Amniotic stem cell (primary cell): ENCODE results near the gene COL4A4.

Source experiments
- DNase-seq: peaks from one replicate; lab custom pipeline; 2025; lab: John Stamatoyannopoulos, UW

COL4A4 gene

DNA sequence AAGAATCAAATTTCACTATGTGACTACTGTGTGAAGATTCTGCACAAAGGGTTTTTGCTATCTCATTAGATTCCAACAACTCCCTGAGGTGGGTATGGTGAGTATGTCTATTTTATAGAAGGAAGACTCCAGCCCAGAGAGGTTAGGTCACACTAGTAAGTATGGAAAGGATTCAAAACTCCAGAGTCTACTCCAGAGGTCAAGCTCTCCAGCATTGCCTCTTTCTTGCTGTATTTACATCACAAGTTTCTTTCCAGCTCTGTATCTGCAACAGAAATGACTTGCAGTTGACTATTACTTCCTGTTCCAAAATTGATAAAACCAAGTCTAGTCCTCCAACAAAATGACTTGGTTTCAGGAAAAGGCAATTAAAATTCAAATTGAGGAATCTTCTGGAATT, 2.1 kb downstream of the COL4A4 start:
- no peak for DNase-seq

DNA sequence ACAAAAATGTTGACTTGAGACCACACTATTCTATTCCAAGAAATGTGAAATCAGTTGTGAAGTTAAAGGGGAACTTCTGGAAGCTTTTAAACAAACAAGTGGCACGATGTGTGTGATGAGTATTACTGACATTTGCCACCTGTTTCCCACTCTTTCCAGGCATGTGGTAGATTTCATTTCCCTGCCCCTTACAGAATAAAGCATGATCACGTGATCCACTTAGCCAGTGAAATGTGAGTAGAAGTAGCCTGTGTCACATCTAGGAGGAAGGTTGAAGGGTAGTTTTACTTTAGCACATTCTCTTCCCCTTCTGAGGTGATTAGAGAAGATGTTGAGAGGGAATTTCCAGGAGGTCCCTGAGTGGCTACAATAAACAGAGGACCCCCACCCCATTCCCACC, 3.8 kb downstream of the COL4A4 start:
- no peak for DNase-seq

DNA sequence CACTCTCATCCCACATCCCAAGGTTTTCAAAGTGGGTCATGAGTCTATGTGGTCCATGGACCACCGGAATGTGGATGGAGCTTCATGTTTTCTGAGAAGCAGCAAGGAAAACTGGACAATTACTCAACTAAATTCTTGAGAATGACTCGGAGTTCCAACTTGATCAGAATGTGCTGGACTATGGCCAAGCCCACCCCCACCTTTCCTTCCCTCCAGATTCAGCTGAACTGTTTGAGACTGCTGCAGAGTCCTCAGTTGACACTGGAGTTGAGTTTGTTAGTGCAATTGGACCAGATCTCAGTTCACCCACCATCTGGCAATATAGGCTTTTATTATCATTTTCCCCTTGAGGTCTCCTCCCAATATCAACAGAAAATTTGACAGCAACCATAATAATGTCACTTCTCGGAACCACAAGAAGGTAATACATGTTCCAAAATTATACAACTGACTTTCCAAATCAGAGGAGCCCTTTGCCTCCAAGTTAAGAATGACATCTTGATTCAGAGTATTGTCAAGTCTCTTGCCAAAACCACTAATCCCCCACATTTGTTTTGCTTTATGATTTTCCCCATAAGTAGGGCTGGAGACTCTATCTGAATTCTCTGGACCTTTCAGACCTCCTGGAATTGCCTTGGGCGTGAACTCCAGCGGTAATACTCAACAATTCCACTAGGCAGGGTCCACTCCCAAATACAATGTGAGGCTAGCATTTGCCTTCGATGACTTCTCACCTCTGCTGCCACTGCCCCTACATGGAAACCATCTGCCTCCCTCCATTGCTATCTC, 8.8 kb downstream of the COL4A4 start:
- no peak for DNase-seq

DNA sequence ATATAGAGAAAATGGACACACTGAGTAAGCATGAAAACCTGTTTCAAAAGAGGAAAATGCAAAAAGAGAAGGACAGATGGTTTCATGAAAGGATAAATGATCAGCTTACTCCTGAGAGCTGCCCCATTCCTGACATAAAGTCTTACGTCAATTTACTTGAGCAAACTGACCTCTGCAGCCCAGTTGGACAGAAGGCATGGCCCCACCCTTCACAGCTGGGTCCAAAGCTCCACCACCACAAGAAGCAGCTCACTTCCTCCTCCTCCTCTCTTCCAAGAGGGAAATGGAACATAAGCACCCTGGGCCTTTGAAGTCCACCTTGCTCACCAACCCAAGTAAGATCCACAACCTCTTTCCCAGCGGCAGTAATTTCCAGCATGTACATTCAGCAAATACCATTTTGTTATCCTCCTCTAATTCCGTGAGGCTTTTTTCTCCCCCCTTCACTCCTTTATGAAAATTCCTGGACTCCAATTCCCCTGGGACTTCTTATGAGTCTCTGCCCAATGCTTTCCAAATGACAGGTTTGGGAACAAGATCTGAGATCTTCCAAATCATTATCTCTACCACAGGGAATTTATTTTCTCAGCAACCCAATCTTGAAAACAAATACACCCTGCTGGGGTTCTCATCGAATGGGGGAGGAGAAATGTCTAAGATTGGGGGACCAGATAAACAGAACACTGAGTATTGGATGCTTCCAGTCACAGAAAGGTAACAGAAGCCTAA, 10.1 kb downstream of the COL4A4 start:
- no peak for DNase-seq

DNA sequence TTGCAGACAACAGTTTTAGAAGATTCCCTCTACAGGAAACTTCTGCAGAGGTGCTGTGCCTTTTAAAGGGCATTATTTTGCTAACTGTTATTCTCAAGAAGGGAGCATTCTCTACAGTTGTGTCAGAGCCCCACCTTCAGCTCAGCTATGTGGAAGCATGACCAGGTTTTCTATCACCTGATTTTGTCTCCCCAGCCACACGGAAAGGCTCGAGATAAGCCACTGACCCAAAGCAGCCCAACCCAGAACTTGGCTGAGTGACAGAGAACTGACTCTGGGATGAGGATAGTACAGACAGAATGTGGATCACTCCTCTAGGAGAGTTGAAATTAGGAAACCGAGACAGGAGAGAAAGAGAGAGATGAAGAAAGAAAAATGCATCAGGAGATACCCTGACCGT, 10.7 kb downstream of the COL4A4 start:
- DNase-seq: no peak

DNA sequence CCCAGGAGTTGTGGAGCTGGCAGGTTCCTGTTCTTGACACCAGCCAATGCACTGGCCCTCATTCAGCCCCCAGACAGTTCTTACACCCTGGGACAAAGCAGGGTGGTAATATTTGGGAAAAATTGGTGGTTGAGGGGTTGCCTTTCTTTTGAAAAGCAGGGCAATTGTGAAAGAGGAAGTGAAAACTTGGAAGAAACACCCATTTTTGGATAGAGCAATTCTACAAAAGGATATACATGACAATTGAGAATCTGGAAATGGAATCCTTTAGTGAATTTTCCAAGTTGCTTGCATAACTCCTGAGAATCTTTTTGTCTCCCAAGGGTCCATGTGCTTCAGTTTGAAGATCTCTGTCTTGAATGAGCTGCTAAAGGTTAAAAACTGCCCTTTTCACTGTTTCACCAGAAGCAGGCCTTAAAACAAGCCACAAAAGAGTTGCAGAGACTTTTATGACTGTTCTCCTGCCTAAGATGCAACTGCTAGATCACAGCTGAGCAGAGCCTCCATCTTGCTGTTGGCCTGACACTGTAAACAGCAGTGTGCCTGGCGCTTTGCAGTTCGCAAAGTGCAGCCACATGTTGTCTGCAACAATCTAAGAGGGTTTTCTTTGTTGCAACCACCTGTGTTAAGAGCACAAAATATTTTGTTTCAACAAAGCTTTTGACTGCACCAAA, 11.8 kb downstream of the COL4A4 start:
- no peak for DNase-seq

DNA sequence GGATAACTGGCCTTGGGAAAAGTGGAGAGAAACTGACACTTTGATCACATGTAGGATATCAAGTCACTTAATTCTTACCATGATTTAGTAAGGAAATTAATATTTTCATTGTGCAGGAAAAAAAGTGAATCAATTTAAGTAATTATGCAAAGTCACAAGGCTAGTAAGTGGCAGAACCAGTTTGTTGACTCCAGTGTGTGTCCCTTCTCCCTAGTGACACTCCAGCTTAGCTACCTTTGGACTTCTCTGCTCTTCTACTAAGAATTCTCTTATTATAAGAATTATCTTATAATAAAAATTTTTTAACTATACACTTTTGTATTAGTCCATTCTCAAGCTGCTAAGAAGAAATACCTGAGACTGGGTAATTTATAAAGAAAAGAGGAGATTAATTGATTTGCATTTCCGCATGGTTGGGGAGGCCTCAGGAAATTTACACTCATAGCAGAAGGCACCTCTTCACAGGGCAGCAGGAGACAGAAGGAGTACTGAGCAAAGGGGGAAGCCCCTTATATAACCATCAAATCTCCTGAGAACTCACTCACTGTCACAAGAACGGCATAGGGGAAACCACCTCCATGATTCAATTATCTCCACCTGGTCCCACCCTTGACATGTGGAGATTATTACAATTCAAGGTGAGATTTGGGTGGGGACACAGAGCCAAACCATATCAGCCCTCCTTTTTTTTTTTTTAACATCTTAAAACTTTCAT, 13.6 kb downstream of the COL4A4 start:
- DNase-seq: no peak

DNA sequence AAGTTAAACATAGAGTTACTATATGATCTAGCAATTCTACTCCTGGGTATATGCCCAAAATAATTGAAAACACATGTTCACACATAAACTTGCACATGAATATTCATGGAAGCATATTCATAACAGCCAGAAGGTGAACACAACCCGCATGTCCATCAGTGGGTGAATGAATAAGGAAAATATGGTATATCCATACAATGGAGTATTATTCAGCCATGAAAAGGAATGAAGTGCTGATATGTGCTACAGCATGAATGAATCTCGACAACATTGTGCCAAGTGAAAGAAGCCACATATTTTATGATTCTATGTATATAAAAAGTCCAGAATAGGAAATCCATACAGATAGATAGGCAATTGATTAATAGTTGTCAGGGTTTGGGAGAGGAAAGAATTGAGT, 15.9 kb downstream of the COL4A4 start:
- DNase-seq: no peak

DNA sequence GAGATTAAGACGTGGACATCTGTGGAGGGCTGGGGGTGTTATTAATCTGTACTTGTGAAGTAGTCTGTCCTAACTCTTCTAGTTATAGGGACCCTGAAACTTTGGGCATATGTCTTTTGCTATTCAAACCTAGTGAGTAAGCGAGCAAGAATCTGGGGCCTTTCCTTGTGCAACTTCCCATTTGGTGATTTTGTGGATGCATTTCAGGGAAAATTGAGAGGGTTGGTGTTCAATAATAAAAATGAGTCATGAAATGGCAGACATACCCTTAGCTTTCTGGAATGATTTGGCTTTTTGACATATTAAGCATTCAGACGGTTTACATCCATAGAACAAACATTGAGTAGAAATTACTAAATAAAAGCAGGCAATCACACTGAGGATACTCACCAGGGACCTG, 17.0 kb downstream of the COL4A4 start:
- DNase-seq: no peak

DNA sequence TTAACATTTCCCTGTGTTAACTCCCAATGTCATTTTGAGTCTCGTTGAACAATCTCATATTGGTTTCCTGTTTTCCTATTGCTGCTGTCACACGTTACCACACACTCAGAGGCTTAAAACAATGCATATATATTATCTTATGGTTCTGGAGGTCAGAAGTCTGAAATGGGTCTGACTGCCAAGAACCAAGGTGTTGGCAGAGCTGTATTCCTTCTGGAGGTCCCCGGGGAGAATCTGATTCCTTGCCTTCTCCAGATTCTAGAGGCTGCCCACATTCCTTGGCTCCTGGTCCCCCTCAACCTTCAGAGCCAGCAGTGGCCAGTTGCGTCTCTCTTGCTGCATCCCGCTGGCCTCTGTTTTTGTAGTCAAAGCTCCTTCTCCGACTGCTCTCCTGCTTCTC, 17.5 kb downstream of the COL4A4 start:
- DNase-seq: no peak

DNA sequence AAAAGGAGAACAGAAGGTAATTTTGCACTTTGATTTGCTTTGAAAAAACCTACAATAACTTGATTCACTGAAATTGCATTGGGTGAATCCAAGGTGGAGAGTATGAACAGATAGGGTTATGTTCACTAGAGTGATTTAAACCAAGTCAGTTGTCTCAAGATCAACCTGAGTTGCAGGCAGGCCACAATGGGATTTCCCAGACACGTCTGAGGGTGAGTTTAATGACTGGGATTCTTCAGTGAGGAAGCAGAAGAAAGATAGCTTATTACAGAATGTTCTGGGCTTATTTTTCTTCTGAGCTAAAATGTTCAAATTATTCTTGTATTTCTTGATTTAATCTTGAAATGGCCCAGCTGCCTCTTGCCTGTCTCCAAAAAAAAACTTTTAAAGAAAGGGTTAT, 20.1 kb downstream of the COL4A4 start:
- no peak for DNase-seq

DNA sequence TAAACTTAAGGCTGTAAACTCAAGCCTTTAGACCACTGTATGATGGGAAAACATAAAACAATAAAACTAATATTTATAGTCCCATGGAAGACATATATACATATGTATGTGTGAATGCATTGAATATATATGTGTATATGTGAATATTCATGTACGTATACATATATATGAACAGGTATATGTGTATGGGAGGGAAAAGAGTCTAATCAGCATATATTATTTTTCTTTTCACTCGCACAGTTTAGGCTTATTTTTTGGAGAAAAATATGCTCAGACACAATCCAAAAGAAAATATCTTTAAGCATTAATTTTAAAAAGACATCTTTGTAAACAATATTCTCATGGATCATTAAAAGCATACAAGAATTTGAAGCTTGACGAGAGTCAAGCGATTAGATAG, 22.7 kb downstream of the COL4A4 start:
- no peak for DNase-seq

DNA sequence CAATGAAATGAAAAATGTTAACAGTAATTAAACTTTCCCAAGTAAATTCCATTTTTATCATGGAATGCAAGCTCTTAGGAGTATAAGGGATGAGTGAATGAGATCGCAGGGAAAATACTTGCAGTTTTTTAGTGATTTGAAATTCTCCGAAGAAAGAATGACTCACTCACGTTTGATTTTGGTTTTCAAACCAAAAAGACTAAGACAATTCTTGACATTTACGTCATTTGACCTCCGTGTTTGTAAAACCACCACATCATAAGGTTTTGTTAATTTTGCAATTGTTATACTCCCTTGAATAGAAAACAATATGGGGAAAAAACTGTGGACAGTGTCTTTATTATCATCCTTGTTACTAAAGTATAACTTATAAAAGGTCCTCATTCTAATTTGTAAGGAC, 29.4 kb downstream of the COL4A4 start:
- DNase-seq: no peak

DNA sequence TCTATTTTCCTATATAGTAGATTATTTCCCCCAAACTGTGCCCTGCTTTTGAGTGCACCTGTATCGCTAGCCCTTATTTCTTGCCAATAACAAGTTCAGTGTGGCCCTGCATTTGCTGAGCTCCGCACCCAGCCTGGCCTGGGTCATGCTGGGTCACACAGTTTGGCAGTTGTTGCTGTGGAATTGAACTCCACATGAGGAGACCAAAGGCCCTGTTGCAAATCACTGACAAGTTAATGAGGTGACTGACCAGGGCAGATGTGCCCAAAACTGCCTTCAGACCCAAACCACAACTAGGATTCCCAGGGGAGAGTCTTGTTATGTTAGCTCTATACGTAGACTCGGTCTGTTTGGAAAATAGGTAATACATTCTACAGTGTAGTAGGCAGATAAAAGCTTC, 31.0 kb downstream of the COL4A4 start:
- no peak for DNase-seq

DNA sequence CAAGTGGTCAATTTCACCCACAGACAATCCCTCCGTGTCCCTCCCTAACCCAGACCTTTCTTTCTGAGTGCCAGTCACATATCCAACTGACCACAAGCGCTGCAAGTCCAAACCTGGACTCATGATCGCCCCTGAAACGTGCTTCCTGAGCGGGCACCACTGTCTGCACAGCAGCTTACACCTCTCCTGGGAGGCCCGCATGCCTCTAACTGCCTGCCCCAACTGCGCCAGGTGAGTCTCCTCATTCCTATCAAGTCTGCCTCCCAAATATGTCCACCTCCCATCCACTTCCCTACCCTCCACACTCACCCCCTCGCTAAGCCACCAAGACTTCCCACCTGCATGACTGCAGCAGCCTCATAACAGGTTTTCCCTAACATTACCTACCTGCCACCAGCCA, 33.4 kb downstream of the COL4A4 start:
- DNase-seq: no peak

DNA sequence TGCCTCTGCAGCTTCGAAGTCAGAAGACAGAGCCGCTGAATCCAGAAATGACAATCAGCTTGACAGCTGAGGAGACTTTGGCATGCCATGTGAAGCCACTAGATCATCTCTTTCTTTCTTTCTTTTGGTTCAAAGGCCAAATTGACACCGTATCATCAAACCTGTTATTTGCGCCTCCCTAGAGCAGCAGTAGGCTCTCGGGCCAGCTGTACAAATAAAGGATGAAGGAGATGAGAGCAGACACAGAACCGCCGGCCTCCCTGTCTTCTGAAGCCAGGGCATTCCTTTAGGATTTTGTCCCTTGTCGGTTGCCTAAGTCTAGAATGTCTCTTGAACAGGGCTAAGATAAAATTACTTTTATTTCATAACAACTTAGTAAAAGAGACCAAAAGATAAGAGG, 36.8 kb downstream of the COL4A4 start:
- DNase-seq: no peak

DNA sequence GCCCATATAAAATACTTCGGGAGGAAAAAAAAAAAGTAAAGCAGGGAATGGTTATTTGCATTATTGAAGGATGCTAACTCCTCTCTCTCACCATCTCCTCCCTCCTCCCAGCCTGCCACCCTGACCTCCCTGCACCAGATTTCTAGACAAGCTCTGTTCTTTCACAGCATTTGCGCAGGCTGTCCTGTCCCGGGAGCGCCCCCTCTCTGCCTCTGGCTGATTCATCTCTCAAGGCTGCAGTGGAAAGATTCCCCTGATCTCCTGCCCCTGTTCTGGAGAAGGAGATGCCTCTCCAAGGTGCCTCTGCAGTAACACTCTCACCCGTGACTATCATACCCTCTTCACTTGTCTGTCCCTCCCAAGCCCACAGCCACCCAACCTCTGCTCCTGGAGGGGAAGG, 38.5 kb downstream of the COL4A4 start:
- DNase-seq: no peak

DNA sequence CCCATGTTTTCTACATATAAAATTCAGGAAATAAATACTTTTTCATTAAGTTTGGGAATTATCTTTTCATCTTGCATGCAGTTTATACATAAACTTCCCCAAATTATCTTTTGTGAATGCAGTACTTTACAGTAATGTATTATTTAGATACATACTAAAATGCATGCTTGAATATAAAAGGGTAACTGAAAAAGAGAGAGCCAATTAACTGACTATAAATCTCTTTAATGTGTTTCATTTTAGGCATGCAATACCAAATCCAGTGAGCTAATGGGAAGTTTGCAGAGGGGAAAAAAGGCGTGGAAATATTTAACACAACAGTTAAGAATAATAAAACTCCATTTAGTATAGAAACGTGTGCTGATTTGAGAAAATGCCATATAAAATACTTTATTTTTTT, 39.2 kb downstream of the COL4A4 start:
- no peak for DNase-seq

DNA sequence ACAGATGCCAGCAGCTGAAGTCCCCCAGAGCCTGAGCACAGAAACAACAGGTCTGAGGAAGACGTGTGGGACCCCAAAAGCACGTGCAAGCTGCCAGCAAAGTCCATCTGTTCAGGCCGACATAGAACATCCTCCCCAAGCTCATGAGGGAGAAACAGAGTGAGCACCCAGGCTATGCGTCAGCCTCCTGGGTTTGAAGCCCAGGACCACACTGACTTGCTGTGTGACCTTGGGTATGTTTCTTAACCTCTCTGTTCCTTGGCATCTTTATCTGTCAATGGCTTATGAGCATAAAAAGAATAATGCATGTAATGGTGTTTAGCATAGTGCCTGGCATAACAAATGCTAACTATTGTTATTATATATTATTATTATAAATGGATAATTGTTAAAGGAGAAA, 40.3 kb downstream of the COL4A4 start:
- DNase-seq: no peak

DNA sequence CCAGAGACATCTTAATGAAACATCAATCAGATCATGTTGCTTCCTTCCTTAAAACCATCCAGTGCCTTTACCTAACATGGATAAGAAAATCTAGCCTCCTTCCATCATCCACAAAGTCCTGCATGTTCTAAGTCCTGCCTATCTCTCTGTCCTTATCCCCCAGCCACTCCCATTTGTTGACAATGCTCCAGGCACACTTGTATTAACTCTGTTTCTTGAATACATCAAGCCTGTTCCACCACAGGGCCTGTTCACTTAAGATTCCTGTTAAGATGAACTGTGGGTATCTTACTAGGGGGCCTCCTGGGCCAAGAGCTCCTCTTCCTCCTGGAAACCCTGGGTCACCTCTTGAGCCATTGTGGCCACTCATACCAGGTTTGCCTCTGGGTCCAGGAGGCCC, 45.7 kb downstream of the COL4A4 start:
- no peak for DNase-seq

DNA sequence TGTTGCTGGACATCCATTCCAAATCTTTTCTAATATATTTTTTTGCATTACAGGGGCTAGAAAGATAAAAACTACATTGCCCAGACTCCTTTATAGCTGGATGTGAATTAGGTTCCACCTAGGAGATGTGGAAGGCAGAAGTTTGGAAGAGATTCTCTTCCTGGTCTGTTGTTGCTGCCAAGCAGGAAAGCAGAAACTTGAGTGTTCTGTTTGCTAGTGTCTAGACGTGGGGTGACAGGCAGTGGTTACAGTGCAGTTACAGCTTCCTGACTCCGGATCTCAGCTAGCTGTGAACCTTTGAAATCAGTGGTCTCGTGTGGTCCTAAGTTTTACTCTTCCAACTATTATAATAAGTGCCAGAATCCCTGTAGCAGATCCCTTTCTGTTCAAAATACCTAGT, 46.2 kb downstream of the COL4A4 start:
- DNase-seq: no peak

DNA sequence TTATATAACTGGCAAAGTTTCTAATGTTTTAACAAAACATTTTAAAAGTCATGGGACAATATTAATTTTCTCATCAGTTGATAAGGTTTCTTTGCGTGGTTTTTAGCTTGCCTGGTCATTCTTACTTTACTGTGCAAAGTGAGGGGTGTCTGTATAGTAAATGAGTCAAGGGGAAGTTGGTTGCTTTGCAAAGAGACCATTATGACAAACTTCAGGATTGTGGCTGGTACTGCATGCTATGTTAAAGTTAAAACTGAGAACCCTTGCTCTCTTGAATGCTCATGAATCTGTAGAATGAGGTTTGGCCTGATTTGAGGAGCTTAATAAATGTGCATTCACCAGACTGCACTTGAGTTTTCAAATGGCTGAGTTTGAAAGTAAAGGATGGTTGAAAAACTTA, 47.0 kb downstream of the COL4A4 start:
- DNase-seq: no peak

DNA sequence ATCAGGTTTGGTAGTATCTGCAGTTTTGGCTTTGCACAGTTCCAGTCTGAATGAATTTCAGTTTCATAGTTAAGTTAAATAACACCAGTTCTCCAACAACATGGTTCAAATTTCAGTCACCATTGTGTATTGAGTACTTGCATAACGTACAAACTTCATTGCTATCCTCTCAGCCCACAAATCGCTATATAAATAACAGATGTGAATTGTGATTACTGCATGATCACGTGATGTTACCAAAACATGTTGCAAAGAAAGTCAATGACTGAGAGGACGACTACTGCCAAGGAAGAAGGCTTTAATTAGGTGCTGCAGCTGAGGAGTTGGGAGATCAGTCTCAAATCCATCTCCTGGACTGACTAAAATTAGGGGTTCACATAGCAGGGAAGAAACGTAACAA, 48.2 kb downstream of the COL4A4 start:
- DNase-seq: no peak
